GM21526 (cell line): ENCODE results near the gene RASGRP2.

Experiments used
- ATAC-seq: cut with Tn5 transposase; IDR thresholded peaks from one replicate; pipeline ENCODE4 v1.9.1; 2021; ENCODE audit warnings: moderate library complexity; ENCODE audit not compliant: unreplicated experiment, low FRiP score

Gene RASGRP2

GRCh38 chr11:64772303-64773018 lies 28.5 kb upstream of the RASGRP2 start:
- ATAC-seq: no peak

GRCh38 chr11:64771861-64772260 lies 27.9 kb upstream of the RASGRP2 start:
- ATAC-seq: no peak

- no peak for ATAC-seq
Measured at GRCh38 chr11:64770120-64770519, 26.2 kb upstream of the RASGRP2 start.

GRCh38 chr11:64769283-64769682 lies 25.3 kb upstream of the RASGRP2 start:
- no peak for ATAC-seq

GRCh38 chr11:64768300-64768694 lies 24.4 kb upstream of the RASGRP2 start:
- ATAC-seq: no peak

- no peak for ATAC-seq
Measured at GRCh38 chr11:64767344-64768299, 23.7 kb upstream of the RASGRP2 start.

- ATAC-seq: no peak
Measured at GRCh38 chr11:64766881-64767280, 22.9 kb upstream of the RASGRP2 start.

- no peak for ATAC-seq
Measured at GRCh38 chr11:64765851-64766665, 22.1 kb upstream of the RASGRP2 start.

- no peak for ATAC-seq
Measured at GRCh38 chr11:64765291-64765850, 21.4 kb upstream of the RASGRP2 start.

GRCh38 chr11:64764753-64765152 lies 20.8 kb upstream of the RASGRP2 start:
- ATAC-seq: no peak

- no peak for ATAC-seq
Measured at GRCh38 chr11:64764040-64764611, 20.2 kb upstream of the RASGRP2 start.

GRCh38 chr11:64763526-64764039 lies 19.6 kb upstream of the RASGRP2 start:
- no peak for ATAC-seq

GRCh38 chr11:64762674-64763525 lies 19.0 kb upstream of the RASGRP2 start:
- ATAC-seq: no peak

GRCh38 chr11:64762277-64762673 lies 18.3 kb upstream of the RASGRP2 start:
- ATAC-seq: no peak

- no peak for ATAC-seq
Measured at GRCh38 chr11:64760759-64761420, 16.9 kb upstream of the RASGRP2 start.

GRCh38 chr11:64759722-64760719 lies 16.1 kb upstream of the RASGRP2 start, which contains the start of gene PYGM:
Gene PYGM (minus strand): TSS chr11:64759974. CDS start chr11:64759898, 76 bp downstream.
- ATAC-seq: no peak

- ATAC-seq: no peak
Measured at GRCh38 chr11:64759131-64759721, 15.3 kb upstream of the RASGRP2 start.
